WTC11 (cell line): ENCODE measurements around the gene VSNL1. TPM values are rescaled to one million over a fixed set of nuclear protein-coding genes. Genes with fewer than 3 reads are reported as not detected.

ENCODE experiments used
- ATAC-seq: fragments of 200-7000 bp; cut with Tn5 transposase; 2 replicates; pipeline ENCODE4 v1.10.0; 2021; ENCODE audit warnings: mild to moderate bottlenecking, moderate library complexity
- CTCF ChIA-PET: fragments of 300-600 bp; sonication (Branson Sonifier 250); formaldehyde crosslinking; loops from one replicate; lab custom pipeline; 2021; ENCODE audit warnings: antibody characterized with exemption; lab: Charles Lee
- POLR2A ChIA-PET: fragments of 350-600 bp; sonication (Branson Sonifier 250); formaldehyde crosslinking; loops from one replicate; lab custom pipeline; 2021; ENCODE audit warnings: antibody characterized with exemption; lab: Charles Lee
- DNase-seq: peaks from one replicate; pipeline ENCODE4 v3.0.0; 2021; ENCODE audit warnings: low spot score
- H3K27ac Mint-ChIP-seq: 2 replicates; pipeline ENCODE4 v1.8.0; 2021; ENCODE audit warnings: mixed read lengths
- H3K27me3 Mint-ChIP-seq: 2 replicates; pipeline ENCODE4 v1.8.0; 2021; ENCODE audit warnings: low read depth, mild to moderate bottlenecking, moderate library complexity, mixed read lengths
- H3K36me3 Mint-ChIP-seq: 2 replicates; pipeline ENCODE4 v1.8.0; 2021; ENCODE audit warnings: mixed read lengths
- H3K4me1 Mint-ChIP-seq: 2 replicates; pipeline ENCODE4 v1.8.0; 2022; ENCODE audit warnings: mixed read lengths
- H3K4me3 Mint-ChIP-seq: 2 replicates; pipeline ENCODE4 v1.8.0; 2021; ENCODE audit warnings: mild to moderate bottlenecking, moderate library complexity, mixed read lengths
- H3K9me3 Mint-ChIP-seq: 2 replicates; pipeline ENCODE4 v1.8.0; 2021; ENCODE audit warnings: mixed read lengths
- E2F5 ChIP-seq: sonication (generic); formaldehyde crosslinking; IDR thresholded peaks from 2 replicates; pipeline ENCODE4 v1.8.1; 2022; ENCODE audit warnings: mild to moderate bottlenecking, moderate library complexity, missing genetic modification reagents
- GRHL2 ChIP-seq: fragments of 250-450 bp; sonication (Bioruptor Pico); IDR thresholded peaks from 2 replicates; pipeline ENCODE4 v1.8.0; 2022; ENCODE audit warnings: mild to moderate bottlenecking, moderate library complexity; ENCODE audit not compliant: insufficient replicate concordance, severe bottlenecking
- JAZF1 ChIP-seq: fragments of 250-450 bp; sonication (Bioruptor Pico); IDR thresholded peaks from 2 replicates; pipeline ENCODE4 v1.9.0; 2021; ENCODE audit warnings: moderate library complexity, mild to moderate bottlenecking, inconsistent platforms
- JUN ChIP-seq: sonication (generic); formaldehyde crosslinking; IDR thresholded peaks from 2 replicates; pipeline ENCODE4 v1.8.0; 2023; ENCODE audit warnings: mild to moderate bottlenecking, missing genetic modification reagents
- MXD4 ChIP-seq: fragments of 250-450 bp; sonication (Bioruptor Pico); IDR thresholded peaks from 2 replicates; pipeline ENCODE4 v1.8.0; 2021; ENCODE audit warnings: mild to moderate bottlenecking, moderate library complexity, borderline replicate concordance
- NFATC4 ChIP-seq: fragments of 250-450 bp; sonication (Bioruptor Pico); IDR thresholded peaks from 2 replicates; pipeline ENCODE4 v1.9.0; 2021; ENCODE audit warnings: mild to moderate bottlenecking
- NFE2L1 ChIP-seq: sonication (generic); formaldehyde crosslinking; IDR thresholded peaks from 2 replicates; pipeline ENCODE4 v1.8.1; 2023; ENCODE audit warnings: missing genetic modification reagents
- NR2C2 ChIP-seq: sonication (generic); formaldehyde crosslinking; IDR thresholded peaks from 2 replicates; pipeline ENCODE4 v1.8.0; 2022; ENCODE audit warnings: mild to moderate bottlenecking, missing genetic modification reagents
- NR3C1 ChIP-seq: sonication (generic); formaldehyde crosslinking; conservative IDR thresholded peaks from 2 replicates; pipeline ENCODE4 v1.8.1; 2023; ENCODE audit warnings: low read depth, mild to moderate bottlenecking, missing genetic modification reagents
- PRRX2 ChIP-seq: fragments of 250-450 bp; sonication (Bioruptor Pico); IDR thresholded peaks from 2 replicates; pipeline ENCODE4 v1.8.0; 2021; ENCODE audit warnings: mild to moderate bottlenecking
- SMAD4 ChIP-seq: sonication (generic); formaldehyde crosslinking; IDR thresholded peaks from 2 replicates; pipeline ENCODE4 v1.8.0; 2022; ENCODE audit warnings: mild to moderate bottlenecking, missing genetic modification reagents
- ZBTB43 ChIP-seq: sonication (generic); formaldehyde crosslinking; IDR thresholded peaks from 2 replicates; pipeline ENCODE4 v1.8.1; 2023; ENCODE audit warnings: mild to moderate bottlenecking, missing genetic modification reagents
- ZNF263 ChIP-seq: sonication (generic); formaldehyde crosslinking; IDR thresholded peaks from 2 replicates; pipeline ENCODE4 v1.8.1; 2022; ENCODE audit warnings: low read depth, mild to moderate bottlenecking, moderate library complexity, missing genetic modification reagents
- ZNF416 ChIP-seq: fragments of 250-450 bp; sonication (Bioruptor Pico); IDR thresholded peaks from 2 replicates; pipeline ENCODE4 v1.9.0; 2021; ENCODE audit warnings: mild to moderate bottlenecking, inconsistent platforms
- ZNF532 ChIP-seq: fragments of 250-450 bp; sonication (Bioruptor Pico); IDR thresholded peaks from 2 replicates; pipeline ENCODE4 v1.9.0; 2021; ENCODE audit warnings: mild to moderate bottlenecking, borderline replicate concordance
- ZNF671 ChIP-seq: fragments of 250-450 bp; sonication (Bioruptor Pico); IDR thresholded peaks from 2 replicates; pipeline ENCODE4 v1.8.0; 2021; ENCODE audit warnings: mild to moderate bottlenecking
- total RNA-seq: library from RNA; stranded (reverse); gene quantifications from 3 replicates; pipeline ENCODE4 v1.2.3, GENCODE V29; 2021
- TF ChIP-seq, protein P1 (sequence below): sonication (generic); formaldehyde crosslinking; IDR thresholded peaks from 2 replicates; pipeline ENCODE4 v1.8.0; 2022; ENCODE audit warnings: mild to moderate bottlenecking, missing genetic modification reagents
- TF ChIP-seq, protein P2 (sequence below): fragments of 250-450 bp; sonication (Bioruptor Pico); IDR thresholded peaks from 2 replicates; pipeline ENCODE4 v1.9.0; 2021; ENCODE audit warnings: mild to moderate bottlenecking
- TF ChIP-seq, protein P3 (sequence below): sonication (generic); formaldehyde crosslinking; IDR thresholded peaks from 2 replicates; pipeline ENCODE4 v1.8.0; 2022; ENCODE audit warnings: mild to moderate bottlenecking, missing genetic modification reagents

VSNL1 gene
- total RNA-seq, 1 experiment from 2014 or later, result 78.4 TPM

DNA sequence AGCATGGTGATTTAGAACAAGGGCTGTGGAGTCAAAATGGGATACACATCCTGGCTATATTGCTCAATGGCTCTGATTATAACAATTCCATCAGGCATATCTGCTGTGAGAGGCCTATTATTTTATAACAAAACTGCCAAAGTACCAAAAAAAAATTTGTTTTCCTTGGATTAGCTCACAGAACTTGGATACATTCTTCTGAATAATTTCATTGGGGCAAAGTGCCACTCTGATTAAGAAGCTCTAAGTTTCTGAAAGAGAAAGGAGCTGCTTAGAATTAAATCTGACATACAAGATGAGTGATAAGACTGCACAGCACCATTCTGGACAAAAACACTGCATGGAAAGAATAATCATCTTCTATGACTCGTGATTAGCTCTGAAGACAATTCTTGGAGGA lies 127.4 kb downstream of the VSNL1 start:
- H3K9me3 Mint-ChIP-seq, result no peaks in the 10 kb centered on the region
- no peaks in the 10 kb centered on the region for H3K27me3 Mint-ChIP-seq
- H3K4me1 Mint-ChIP-seq, result no peaks in the 10 kb centered on the region
- no peak overlapping the region for H3K27ac Mint-ChIP-seq
- POLR2A ChIA-PET, result no interaction called here
- no peak for TF ChIP-seq ZNF532
- TF ChIP-seq, protein P1, sequence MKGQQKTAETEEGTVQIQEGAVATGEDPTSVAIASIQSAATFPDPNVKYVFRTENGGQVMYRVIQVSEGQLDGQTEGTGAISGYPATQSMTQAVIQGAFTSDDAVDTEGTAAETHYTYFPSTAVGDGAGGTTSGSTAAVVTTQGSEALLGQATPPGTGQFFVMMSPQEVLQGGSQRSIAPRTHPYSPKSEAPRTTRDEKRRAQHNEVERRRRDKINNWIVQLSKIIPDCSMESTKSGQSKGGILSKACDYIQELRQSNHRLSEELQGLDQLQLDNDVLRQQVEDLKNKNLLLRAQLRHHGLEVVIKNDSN (CRISPR knock-in tag), result no peak
- TF ChIP-seq GRHL2 (CRISPR knock-in tag), result no peak
- no peak for TF ChIP-seq ZBTB43
- TF ChIP-seq JUN (CRISPR knock-in tag), result no peak
- no peak for TF ChIP-seq NFE2L1 (CRISPR knock-in tag)
- no peak for TF ChIP-seq NR3C1 (CRISPR knock-in tag)
- no peak for TF ChIP-seq ZNF263 (CRISPR knock-in tag)
- no peak for TF ChIP-seq MXD4 (CRISPR knock-in tag)
- TF ChIP-seq ZNF671 (CRISPR knock-in tag), result no peak
- TF ChIP-seq, protein P2, sequence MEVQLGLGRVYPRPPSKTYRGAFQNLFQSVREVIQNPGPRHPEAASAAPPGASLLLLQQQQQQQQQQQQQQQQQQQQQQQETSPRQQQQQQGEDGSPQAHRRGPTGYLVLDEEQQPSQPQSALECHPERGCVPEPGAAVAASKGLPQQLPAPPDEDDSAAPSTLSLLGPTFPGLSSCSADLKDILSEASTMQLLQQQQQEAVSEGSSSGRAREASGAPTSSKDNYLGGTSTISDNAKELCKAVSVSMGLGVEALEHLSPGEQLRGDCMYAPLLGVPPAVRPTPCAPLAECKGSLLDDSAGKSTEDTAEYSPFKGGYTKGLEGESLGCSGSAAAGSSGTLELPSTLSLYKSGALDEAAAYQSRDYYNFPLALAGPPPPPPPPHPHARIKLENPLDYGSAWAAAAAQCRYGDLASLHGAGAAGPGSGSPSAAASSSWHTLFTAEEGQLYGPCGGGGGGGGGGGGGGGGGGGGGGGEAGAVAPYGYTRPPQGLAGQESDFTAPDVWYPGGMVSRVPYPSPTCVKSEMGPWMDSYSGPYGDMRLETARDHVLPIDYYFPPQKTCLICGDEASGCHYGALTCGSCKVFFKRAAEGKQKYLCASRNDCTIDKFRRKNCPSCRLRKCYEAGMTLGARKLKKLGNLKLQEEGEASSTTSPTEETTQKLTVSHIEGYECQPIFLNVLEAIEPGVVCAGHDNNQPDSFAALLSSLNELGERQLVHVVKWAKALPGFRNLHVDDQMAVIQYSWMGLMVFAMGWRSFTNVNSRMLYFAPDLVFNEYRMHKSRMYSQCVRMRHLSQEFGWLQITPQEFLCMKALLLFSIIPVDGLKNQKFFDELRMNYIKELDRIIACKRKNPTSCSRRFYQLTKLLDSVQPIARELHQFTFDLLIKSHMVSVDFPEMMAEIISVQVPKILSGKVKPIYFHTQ (CRISPR knock-in tag), result no peak
- TF ChIP-seq SMAD4 (CRISPR knock-in tag), result no peak
- TF ChIP-seq NR2C2 (CRISPR knock-in tag), result no peak
- TF ChIP-seq PRRX2 (CRISPR knock-in tag), result no peak
- no peak for TF ChIP-seq E2F5 (CRISPR knock-in tag)
- no peak for TF ChIP-seq NFATC4 (CRISPR knock-in tag)
- TF ChIP-seq ZNF416 (CRISPR knock-in tag), result no peak
- no peak for TF ChIP-seq JAZF1
- TF ChIP-seq, protein P3, sequence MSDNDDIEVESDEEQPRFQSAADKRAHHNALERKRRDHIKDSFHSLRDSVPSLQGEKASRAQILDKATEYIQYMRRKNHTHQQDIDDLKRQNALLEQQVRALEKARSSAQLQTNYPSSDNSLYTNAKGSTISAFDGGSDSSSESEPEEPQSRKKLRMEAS, result no peak
- TF ChIP-seq, all 79 proteins: peak for 0
- ATAC-seq (no peak), DNase-seq (no peak)
- H3K4me3 Mint-ChIP-seq, result no peak overlapping the region
- peaks cover 44% of the 10 kb centered on the region for H3K36me3 Mint-ChIP-seq
- CTCF ChIA-PET, result interaction anchor here (2.1 kb wide), 1 partner anchor 22 kb away, joined by 9 read pairs; no protein-coding TSS in a partner anchor
